Measurements from ENCODE around the gene GCLM. TPM values are rescaled to one million over a fixed set of nuclear protein-coding genes. Genes with fewer than 3 reads are reported as not detected.

Gene GCLM
- total and polyA plus RNA-seq, 9 of the 15 experiments (the other 6 are each of a cell fraction or from before 2014, with no cell fraction given): 9.3 to 71.6 (median 24.5) TPM

GRCh38 chr1:93846992-93847810 is 62.0 kb downstream of the GCLM start (continued):
- TF ChIP-seq ZBTB40 (IDR thresholded peaks at IDR 0.05) (peak; percentile 90), ZBTB40 (CRISPR knock-in tag; IDR thresholded peaks at IDR 0.05) (no peak; the same call in 1 of the 2 replicates), ARID1B (IDR thresholded peaks at IDR 0.05) (no peak), ZBTB8A (IDR thresholded peaks at IDR 0.05; ENCODE audit: partially characterized antibody) (no peak), JUND (IDR thresholded peaks at IDR 0.05; ENCODE audit: borderline replicate concordance, low read depth, low read length) (peak; percentile 35; the same call in 1 of the 2 replicates), JUND (tag; IDR thresholded peaks at IDR 0.05; ENCODE audit: borderline replicate concordance, low read depth, low read length) (peak; percentile 25; the same call in 1 of the 3 replicates), TFAP4 (CRISPR knock-in tag; IDR thresholded peaks at IDR 0.05; ENCODE audit: borderline replicate concordance) (peak; percentile 81), HINFP (tag; conservative IDR thresholded peaks at IDR 0.05; ENCODE audit: low read depth) (peak; percentile 98), E2F4 (CRISPR knock-in tag; IDR thresholded peaks at IDR 0.05; ENCODE audit: low read depth) (peak; percentile 31; the same call in 1 of the 2 replicates), RBBP5 (IDR thresholded peaks at IDR 0.05; ENCODE audit: borderline replicate concordance, insufficient read depth, low read length, poor library complexity, severe bottlenecking) (peak; percentile 84)

Data from K562 (cell line).